Muscle of arm (tissue), 12 donors: ENCODE results near the gene CACNA1D. TPM values are rescaled to one million over a fixed set of nuclear protein-coding genes. Genes with fewer than 3 reads are reported as not detected.

Source experiments
- DNase-seq: peaks from one replicate; pipeline ENCODE4 v3.0.0-alpha.2; 2013
- polyA plus RNA-seq, 12 donors: library from polyadenylated mRNA; unstranded; fragments of 120-200 nt; gene quantifications; one replicate each; pipeline ENCODE4 v1.2.1, GENCODE V29; 2013; ENCODE audit not compliant: insufficient read length in 12 of 12

The CACNA1D gene
- polyA plus RNA-seq, 12 donors = 1.5 to 18.8 (median 2.2) TPM; not detected in 1

DNA sequence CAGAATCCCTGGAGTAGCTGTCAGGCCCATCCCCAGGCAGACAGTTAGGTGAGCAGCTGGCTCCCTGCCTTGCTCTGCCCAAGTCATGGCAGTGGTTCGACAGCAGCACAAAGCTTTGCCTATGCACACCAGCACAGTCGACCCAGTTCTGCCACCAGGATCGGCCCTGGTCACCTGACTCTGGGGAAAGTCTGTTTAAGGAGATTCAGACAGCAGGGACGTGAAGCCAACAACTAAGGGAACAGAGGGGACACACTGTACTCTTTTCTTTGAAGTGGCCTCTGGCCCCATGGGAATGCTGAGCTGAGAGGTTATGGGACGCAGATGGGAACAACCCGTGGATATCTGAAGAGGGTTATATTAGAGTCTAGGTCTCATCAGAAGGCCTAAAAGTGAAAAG is 217.0 kb downstream of the CACNA1D start:
- DNase-seq = no peak

DNA sequence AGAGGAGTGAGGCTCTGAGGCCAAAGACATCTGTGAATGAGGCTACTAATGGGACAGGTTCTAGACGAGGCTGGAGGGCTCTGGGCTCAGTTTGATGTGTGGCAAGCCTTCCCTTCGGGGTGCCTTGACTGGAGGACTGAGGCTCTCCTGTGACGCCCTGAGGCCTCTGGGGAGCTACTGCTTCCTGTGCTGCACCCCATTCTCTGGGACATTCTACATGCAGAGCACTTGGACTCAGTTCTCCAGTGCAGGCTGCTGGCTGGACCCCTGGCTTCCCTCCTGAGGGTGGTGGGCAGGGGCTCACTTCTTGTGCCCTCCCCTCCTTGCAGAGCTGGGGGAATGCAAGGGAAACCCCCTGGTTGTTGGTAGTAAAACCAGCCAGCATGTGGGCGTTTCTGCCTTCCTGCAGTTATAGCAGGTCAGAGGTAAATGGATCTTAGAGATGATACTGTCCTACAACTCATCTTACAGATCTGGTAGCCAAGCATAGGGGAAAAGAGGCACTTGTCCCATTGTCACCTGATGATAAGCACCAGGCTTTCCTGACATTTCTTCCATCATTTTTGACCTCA is 218.5 kb downstream of the CACNA1D start:
- DNase-seq = no peak

GRCh38 chr3:53713626-53714025 is 219.2 kb downstream of the CACNA1D start:
- no peak for DNase-seq

DNA sequence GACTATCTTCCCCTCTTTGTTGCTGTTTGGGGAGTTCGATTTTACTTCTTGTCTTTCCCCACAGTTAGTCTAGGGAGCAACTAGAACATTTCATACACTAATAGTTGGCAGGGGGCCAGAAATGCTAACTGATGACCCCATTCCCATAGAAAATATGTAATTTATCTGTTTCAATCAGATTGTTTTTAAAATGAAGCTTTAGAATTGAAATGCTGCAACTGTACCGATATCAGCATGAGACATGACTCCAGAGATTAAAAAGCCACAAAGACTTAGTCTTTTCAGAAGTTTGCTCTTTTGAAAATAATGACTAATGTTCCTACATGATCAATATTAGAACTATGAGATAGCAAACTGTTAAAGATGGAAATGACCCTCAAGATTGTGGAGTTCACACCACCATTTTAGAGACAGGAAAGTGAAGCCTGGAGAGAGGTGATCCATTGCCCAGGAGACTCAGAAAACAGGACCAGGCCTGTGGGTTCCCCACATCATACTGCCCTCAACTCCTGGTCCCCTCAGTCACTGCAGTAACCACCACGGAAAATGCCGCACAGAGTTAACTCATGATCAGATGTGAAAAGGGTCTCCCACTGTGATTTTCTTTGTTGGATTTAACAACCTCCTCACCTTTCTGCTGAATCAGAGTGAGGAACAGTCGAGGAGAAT is 221.5 kb downstream of the CACNA1D start:
- no peak for DNase-seq

DNA sequence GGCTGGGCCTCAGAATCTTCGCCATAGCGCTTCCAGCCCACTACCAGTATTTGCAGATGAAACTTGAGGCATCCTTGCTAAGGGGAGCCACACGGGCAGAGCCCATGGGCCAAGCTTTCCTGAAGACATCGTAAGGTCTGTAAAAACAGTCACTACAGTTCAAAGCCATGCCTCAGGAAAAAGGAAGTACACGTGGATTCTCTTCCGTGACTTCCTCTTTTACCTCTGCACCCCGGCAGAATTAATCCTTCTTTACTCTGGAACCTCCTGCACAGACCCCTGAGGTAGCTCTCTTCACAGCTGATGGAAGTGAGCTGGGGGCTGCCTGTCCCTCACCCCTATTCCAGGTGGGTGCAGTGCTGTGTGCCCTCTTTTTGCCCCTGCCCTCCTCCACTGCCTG is 222.6 kb downstream of the CACNA1D start:
- DNase-seq = no peak

DNA sequence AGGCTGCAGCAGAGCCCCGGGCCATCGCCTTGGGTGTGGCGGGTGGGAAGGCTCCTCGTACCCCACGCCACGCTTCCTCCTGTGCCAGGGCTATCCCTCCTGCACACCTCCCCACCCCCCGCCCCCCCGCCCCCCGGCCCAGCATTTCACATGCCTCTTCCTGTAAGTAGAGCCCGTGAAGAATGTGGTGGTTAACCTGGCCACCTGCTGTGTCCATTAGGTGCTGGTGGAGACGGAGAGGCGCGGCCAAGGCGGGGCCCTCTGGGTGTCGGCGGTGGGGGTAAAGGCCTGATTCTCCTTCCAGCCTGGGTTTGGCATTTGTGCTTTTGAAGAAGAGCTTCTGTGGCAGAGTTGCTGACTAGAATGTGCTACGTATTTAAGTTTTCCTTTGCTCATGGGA is 224.1 kb downstream of the CACNA1D start:
- no peak for DNase-seq

- DNase-seq = no peak
These were observed 225.4 kb downstream of the CACNA1D start for GRCh38 chr3:53719796-53720195.

- DNase-seq = no peak
These were observed 227.0 kb downstream of the CACNA1D start for GRCh38 chr3:53721187-53722119.

DNA sequence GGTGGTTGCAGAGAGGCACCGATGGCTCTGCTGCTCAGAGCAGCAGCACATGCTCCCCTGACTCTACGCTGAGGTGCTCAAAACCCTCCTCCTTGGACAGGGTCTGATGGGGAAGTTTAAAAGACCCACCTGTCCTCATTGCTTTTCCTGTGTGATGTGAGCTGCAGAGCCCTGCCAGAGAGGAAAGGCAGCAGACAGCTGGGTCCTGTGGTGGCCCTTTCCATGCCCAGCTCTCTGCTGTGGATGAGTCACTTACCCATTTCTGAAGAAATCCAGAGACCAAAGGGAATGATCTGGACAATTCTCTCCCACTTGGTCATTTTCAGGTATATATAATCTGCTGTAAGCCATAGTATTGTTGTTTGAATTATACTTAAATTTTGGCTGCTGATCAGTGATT is 230.2 kb downstream of the CACNA1D start:
- DNase-seq = no peak

GRCh38 chr3:53725387-53725995 is 231.1 kb downstream of the CACNA1D start:
- DNase-seq = no peak

GRCh38 chr3:53726643-53727042 is 232.2 kb downstream of the CACNA1D start:
- DNase-seq = no peak

DNA sequence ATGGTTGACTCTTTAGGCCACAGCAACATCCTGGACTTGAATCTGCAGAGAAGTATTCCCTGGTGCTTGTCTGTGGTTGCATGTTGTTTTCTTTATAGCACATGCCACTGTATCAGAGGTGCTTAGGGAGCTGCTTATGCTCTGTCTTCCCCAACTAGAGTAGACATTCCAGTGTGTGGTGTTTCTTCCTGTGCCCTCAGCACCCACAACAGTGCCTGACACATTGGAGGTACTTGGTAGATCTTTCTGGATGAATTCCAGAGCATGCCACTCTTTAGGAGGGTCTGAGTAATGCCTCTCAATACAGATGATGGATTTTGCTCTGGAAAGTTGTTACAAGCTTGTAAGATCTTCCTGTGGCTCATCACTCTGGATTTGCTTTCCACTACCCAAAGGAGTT is 234.2 kb downstream of the CACNA1D start:
- no peak for DNase-seq

GRCh38 chr3:53729159-53729558 is 234.7 kb downstream of the CACNA1D start:
- no peak for DNase-seq

- no peak for DNase-seq
These were observed 235.2 kb downstream of the CACNA1D start for GRCh38 chr3:53729618-53730017.

GRCh38 chr3:53730576-53730975 is 236.2 kb downstream of the CACNA1D start:
- DNase-seq = peak; percentile 40

GRCh38 chr3:53731934-53732624 is 237.7 kb downstream of the CACNA1D start:
- DNase-seq = no peak

- DNase-seq = no peak
These were observed 239.0 kb downstream of the CACNA1D start for GRCh38 chr3:53733446-53733845.

- no peak for DNase-seq
These were observed 245.6 kb downstream of the CACNA1D start for GRCh38 chr3:53739966-53740365.

- no peak for DNase-seq
These were observed 246.5 kb downstream of the CACNA1D start for GRCh38 chr3:53740956-53741355.

DNA sequence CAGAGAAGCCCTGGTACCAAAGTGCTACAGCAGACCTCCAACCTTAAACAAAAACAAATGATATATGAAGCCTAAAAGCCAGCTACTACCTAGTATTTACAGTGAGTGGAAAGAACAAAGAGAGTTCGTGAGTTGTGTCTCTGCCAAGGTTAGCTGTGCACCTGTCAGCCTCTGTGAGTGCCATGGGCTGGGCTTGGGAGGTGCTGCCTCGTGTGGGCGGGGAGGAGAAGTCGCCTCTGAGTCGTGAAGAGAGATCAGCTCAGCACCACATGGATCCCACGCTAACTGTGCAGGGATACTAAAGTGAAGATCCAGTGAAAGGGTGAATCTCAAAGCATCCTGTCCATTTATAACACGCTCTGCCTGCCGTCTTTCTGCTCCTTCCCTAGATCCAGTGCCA is 249.9 kb downstream of the CACNA1D start:
- DNase-seq = no peak

DNA sequence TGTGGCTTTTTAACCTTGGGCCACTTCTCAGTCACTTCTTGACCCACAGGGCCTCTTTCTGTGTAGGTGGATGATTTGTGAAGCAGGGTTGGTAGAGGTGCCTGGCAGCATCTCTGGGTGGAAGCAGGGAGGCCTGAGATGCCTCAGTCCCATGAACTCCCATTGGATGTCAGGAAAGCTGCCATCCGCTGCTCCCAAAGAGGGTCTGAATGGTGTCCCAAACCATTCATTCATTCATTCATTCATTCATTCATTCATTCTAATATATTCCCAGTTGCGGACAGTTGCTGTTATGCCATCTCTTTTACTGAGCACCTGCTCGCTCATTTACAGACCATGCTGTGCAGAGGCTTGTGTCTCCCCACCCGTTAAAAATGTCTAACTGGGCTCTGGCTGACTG is 253.1 kb downstream of the CACNA1D start:
- no peak for DNase-seq
